Calu3 (cell line): Measurements from ENCODE around the gene EFEMP1. TPM values are rescaled to one million over a fixed set of nuclear protein-coding genes. Genes with fewer than 3 reads are reported as not detected.
"Not testable (repeated sequence)": the region's sequence is repeated elsewhere in the genome, so short reads cannot be mapped to it uniquely, and the experiment has no call there.

ENCODE experiments used
- BruUV-seq: library from RNA; stranded (reverse); fragments of 400-500 nt; replicated peaks from 2 replicates; lab custom pipeline; 2021; lab: Mats Ljungman, UMichigan
- CTCF ChIA-PET: fragments of 300-600 bp; sonication (Branson Sonifier 250); formaldehyde crosslinking; loops from one replicate; lab custom pipeline; 2022; ENCODE audit warnings: antibody characterized with exemption; lab: Charles Lee
- DNase-seq: peaks from one replicate; pipeline ENCODE4 v3.0.0; 2022
- H3K27ac Mint-ChIP-seq: one replicate; pipeline ENCODE4 v1.8.0; 2022; ENCODE audit warnings: mixed read lengths; ENCODE audit not compliant: unreplicated experiment
- H3K27me3 Mint-ChIP-seq: one replicate; pipeline ENCODE4 v1.8.0; 2022; ENCODE audit warnings: mixed read lengths; ENCODE audit not compliant: unreplicated experiment
- H3K36me3 Mint-ChIP-seq: one replicate; pipeline ENCODE4 v1.8.0; 2022; ENCODE audit warnings: mild to moderate bottlenecking, moderate library complexity, mixed read lengths; ENCODE audit not compliant: insufficient read depth, unreplicated experiment
- H3K4me1 Mint-ChIP-seq: one replicate; pipeline ENCODE4 v1.8.0; 2022; ENCODE audit warnings: mild to moderate bottlenecking, low read depth, mixed read lengths; ENCODE audit not compliant: unreplicated experiment
- H3K4me3 Mint-ChIP-seq: one replicate; pipeline ENCODE4 v1.8.0; 2022; ENCODE audit warnings: mild to moderate bottlenecking, low read depth, moderate library complexity, mixed read lengths; ENCODE audit not compliant: unreplicated experiment
- H3K9me3 Mint-ChIP-seq: one replicate; pipeline ENCODE4 v1.8.0; 2022; ENCODE audit warnings: low read depth, mixed read lengths; ENCODE audit not compliant: unreplicated experiment
- CTCF ChIP-seq: fragments of 200-600 bp; IDR thresholded peaks from one replicate; pipeline ENCODE4 v1.8.0; 2022; ENCODE audit warnings: antibody characterized with exemption; ENCODE audit not compliant: unreplicated experiment
- intact Hi-C: fragments of 100-400 bp; cut with micrococcal nuclease; formaldehyde crosslinking; loops from one replicate; pipeline ENCODE4 v1.10.0; 2022; ENCODE audit not compliant: unreplicated experiment
- total RNA-seq: library from RNA; stranded (reverse); gene quantifications from 2 replicates; pipeline ENCODE4 v1.2.3, GENCODE V29; 2022

Gene EFEMP1
- total RNA-seq, 1 experiment from 2014 or later, result 51.5 TPM

DNA sequence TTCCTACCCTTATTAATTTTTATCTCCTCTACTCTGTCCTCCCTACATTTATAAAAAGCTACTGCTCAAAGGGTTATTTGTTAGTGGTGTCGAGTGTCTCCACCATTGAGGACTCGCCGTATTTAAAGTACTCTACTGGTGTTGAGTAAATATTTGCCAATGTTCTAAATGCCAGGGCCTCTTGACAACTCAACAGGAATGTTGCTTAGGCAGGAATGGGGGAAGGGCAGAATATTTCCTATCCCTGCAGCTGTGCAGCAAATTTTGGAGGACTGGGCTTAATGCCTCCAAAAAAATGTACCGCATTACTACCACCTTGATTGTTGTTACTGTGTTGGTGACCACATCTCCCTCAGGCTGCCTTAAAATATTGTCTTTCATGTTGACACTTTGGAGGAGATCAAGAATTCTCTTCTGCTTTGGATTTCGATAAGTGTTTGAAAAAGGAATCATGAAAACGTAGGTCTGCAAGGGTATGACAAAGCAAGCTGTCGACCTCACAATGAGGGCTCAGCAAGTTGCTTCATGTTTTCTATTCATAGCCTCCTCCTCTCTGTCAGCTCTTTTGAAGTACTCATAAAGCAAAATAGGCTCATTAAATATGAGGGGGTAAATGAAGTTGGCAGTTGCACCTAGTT is 84.3 kb downstream of the EFEMP1 start:
- no TSS peak for BruUV-seq
- no peaks in the 10 kb centered on the region for H3K36me3 Mint-ChIP-seq
- no peaks in the 10 kb centered on the region for H3K9me3 Mint-ChIP-seq
- H3K4me3 Mint-ChIP-seq, result peak overlapping the region; percentile 37
- peak overlapping the region; percentile 42 for H3K27ac Mint-ChIP-seq
- TF ChIP-seq CTCF, result no peak
- no peaks in the 10 kb centered on the region for H3K27me3 Mint-ChIP-seq
- H3K4me1 Mint-ChIP-seq, result no peaks in the 10 kb centered on the region
- CTCF ChIA-PET, result no interaction called here
- intact Hi-C loops, result no loop called here
- DNase-seq, result peak; percentile 67

DNA sequence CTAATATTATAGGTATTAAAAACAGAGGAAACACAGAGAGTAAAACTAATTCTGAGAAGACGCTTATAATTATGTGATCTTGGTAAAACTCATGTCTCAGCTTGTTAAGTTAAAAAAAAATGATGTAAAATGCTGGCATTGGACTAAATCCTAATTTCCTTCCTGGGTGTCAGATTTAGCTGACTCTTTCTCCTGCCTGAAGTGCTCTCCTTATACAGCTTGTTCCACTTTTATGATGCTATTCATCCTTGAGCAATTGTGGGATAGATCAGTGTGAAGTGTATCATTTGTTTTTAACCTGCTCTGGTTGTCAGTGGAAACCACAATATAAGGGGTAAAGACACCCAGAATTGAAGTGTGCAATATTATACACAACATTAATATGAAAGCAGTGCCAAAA is 84.9 kb downstream of the EFEMP1 start:
- Mint-ChIP-seq H3K27ac (peak overlapping the region; percentile 42), H3K9me3 (no peaks in the 10 kb centered on the region), H3K27me3 (no peaks in the 10 kb centered on the region), H3K4me3 (peak overlapping the region; percentile 37), H3K4me1 (no peaks in the 10 kb centered on the region), H3K36me3 (no peaks in the 10 kb centered on the region)
- TF ChIP-seq CTCF, result no peak
- no peak for DNase-seq
- BruUV-seq, result no TSS peak
- CTCF ChIA-PET, result no interaction called here
- intact Hi-C loops, result no loop called here

GRCh38 chr2:55838117-55838516 is 85.5 kb downstream of the EFEMP1 start:
- CTCF ChIA-PET, H3K27ac Mint-ChIP-seq, H3K4me3 Mint-ChIP-seq, H3K4me1 Mint-ChIP-seq, BruUV-seq, intact Hi-C loops, DNase-seq, H3K36me3 Mint-ChIP-seq, H3K27me3 Mint-ChIP-seq, H3K9me3 Mint-ChIP-seq: not testable (repeated sequence)

- no TSS peak for BruUV-seq
- no peak overlapping the region for H3K4me3 Mint-ChIP-seq
- CTCF ChIA-PET, result interaction anchor here (0.6 kb wide), 1 partner anchor 792 kb away, joined by 3 read pairs; no protein-coding TSS in a partner anchor
- intact Hi-C loops, result no loop called here
- H3K27me3 Mint-ChIP-seq, result no peaks in the 10 kb centered on the region
- H3K36me3 Mint-ChIP-seq, result no peaks in the 10 kb centered on the region
- no peak for DNase-seq
- no peak for TF ChIP-seq CTCF
- H3K27ac Mint-ChIP-seq, result no peak overlapping the region
- no peaks in the 10 kb centered on the region for H3K9me3 Mint-ChIP-seq
- no peaks in the 10 kb centered on the region for H3K4me1 Mint-ChIP-seq
Measured at GRCh38 chr2:55837073-55837472, 86.5 kb downstream of the EFEMP1 start.

- H3K27me3 Mint-ChIP-seq, CTCF ChIA-PET, H3K36me3 Mint-ChIP-seq, DNase-seq, H3K27ac Mint-ChIP-seq, H3K4me3 Mint-ChIP-seq, intact Hi-C loops, BruUV-seq, H3K9me3 Mint-ChIP-seq: not testable (repeated sequence)
- peaks cover 15% of the 10 kb centered on the region for H3K4me1 Mint-ChIP-seq
Measured at GRCh38 chr2:55831671-55832410, 91.7 kb downstream of the EFEMP1 start.
